GM18861 (cell line): ENCODE results near the gene MMD2.

ENCODE experiments used
- ATAC-seq: cut with Tn5 transposase; IDR thresholded peaks from one replicate; pipeline ENCODE4 v1.9.1; 2021; ENCODE audit not compliant: unreplicated experiment

The MMD2 gene

DNA sequence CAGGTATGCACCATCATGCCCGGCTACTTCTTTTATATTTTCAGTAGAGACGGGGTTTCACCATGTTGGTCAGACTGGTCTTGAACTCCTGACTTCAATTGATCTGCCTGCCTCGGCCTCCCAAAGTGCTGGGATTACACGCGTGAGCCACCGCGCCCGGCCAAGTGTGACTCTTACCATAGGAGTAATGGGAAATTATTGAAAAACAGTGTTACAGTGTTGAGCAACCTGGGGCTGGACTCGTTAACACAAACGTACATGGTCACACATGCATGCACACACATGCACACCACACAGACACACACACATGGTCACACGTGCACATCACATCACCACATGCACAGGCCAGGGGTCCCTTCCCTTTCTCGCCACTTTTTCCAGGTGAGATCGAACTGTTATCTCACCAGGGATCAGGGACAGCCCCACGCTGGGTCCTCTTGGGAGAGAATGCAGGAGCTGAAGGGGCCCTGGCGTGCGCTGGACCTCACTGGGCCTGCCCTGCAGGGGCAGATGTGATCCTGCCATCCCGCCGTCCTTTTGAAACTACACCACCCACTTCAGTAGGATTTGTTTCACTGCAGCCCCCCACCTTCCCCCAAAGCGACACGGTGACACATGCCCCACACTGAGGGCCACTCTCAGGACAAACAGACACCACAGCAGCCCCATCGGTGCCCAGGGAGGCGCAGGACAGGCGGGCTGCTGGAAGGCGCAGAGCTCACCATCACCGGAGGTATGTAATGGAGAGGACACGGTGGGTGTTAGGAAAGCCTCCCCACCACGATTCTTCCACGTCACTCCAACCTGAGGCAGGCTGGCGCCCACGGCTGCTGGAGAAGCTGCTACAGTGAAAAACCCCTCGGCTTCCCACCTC is 85.7 kb downstream of the MMD2 start:
- ATAC-seq, result no peak

DNA sequence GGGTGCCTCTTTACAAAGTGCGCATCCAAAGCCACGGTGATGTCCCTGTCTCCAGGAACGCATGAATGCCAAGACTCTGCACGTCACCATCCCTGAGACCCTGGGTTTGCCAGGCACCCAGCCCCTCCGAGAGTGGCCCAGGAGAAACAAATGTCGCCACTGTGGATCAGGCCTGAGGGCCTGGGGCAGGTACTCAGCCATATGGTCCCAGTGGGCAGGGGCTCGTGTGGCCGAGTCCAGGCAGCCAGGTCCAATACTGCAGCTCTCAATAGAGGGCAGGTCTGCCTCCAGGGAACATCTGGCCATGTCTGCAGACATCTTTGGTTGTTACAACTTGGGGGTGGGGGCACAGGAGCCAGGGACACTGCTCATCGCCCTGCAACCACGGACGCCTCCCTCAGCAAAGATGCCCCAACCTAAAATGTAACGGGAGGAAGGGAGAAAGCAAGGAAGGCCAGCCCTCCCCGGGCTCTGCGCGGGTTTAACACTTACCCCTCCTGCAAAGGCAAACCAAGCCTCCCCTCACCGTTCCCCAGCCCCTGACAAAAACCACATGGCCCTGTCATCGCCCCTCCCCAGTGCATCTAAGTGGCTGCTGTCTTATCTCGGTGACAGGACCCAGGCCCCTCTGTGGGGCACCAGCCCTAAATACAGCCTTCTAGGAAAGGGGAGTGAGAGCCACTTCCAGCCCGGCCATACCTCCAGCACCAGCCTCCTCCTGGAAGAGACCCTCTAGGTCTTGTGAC is 86.9 kb downstream of the MMD2 start:
- ATAC-seq, result no peak

DNA sequence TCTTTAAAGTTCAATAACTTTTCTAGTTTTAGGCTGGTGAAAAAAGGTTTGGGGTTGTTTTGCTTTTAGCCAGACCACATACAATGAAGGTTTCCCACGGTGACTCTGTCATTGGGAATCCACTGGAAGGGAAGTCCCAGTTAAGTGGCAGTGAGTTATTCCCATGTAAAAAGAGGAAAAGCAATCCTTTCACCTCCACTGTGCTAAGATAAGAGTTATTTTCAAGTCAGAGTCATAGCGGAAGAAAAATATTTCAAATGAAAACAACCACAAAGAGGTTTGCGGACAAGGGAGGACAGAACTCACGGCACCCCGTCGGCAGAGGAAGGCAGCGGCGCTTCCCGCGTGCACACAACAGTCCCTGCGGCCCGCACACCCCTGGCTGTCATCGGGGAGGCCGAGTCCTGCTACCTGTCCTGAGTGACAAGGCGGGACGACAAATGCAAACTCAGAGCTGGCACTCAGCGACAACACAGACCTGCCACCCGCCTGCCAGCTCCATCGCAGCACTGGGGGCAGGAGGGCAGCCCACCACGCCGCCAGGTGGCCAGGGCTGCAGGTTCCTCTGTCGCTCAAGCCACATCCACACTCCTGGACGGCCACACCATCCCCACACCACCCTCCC is 87.8 kb downstream of the MMD2 start:
- no peak for ATAC-seq

DNA sequence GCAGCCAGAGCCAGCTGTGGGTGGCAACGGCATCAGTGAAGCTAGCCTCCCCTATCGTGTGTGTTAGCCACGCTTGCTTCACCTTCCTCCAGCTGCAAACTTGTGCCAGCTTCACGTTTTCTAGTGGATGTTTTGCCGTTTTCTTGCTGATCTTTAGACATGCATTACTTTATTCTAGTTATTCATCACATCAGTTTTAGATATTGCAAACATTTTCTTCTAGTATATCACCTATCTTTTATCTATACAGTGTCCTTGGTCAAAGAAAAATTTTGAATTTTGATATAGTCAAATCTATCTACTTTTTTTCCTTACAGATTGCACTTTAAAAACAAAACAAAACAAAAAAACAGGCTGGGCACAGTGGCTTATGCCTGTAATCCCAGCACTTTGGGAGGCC is 90.5 kb downstream of the MMD2 start:
- no peak for ATAC-seq

DNA sequence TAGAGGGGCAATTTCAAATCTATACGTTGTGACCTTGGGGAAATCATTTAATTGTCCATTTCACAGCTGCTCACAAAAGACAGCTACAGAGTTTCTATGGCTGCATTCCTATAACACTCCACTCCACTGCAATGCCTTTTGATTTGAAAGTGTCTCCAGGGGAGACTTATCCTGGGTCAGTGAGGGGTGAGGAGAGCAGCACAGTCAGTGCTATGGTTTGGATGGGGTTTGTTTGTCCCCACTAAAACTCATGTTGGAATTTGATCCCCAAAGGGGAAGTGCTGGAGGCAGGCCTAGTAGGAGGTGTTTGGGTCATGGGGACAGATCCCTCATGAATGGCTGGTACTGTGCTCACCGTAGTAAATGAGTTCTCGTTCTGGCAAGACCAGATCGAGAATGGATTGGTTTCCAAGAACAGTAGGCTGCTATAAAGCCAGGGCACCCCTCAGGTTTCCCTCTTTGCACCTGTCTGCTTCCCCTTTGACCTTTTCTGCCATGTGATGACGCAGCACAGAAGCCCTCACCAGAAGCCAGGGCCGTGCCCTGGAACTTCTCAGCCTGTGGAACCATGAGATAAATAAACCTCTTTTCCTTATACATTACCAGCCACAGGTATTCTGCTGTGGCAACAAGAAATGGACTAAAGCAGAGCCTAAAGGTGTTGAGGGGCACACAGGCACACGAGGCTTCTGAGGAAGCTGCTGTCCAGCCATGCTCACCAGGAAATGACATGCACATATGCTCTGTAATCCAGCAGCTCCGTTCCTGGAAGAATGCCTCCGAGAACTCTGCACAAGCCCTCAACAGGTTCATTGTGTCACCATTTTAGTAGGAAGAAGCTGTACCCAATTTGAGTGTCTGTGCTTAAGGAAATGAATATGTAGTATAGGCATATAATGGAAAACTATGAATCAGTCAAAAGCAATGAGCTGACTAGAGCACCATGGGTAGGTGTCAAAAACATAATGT is 92.2 kb downstream of the MMD2 start:
- ATAC-seq, result no peak

DNA sequence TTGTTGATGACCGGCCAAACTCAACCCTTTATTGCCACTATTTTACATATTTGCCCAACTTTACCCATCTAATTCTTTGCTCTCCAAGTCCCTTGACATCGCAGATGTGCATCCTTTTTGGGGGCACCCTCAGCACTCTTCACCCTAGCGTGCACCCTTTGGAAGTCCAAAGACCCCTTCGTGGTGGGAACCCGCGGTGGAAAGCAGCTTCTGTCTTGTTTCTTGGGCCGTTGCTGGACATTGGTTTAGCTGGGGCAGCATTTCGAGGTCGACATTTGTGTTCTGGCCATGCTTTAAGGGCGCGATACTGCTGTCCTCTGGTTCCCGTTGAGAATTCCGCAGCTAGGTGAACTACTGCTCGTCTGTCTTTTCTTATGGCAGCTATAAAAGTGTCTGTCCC is 96.8 kb downstream of the MMD2 start:
- ATAC-seq, result no peak

DNA sequence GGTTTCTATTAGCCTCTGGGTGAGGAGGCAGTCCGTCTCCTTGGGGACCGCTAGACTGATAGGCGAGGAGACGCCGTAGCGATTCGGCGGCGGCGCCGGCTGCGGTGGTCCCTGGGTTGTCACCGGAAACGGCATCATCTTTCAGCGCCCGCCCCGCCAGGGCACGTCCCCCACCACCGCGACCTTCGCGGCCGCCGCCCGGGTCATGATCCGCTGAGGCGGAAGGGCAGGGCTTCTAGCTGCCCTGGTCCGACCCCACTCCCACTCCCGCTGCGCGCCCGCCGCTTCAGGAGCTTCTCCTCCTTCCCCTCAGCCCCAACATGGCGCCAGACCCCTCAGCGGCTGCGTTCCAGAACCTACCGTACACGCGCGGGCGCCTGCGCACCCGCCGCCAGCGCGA is 97.3 kb downstream of the MMD2 start, which contains the start of gene PAPOLB:
Gene PAPOLB, minus strand, starts transcription at position 358 of the 400 bp plus-strand sequence. Its CDS starts 220 bp downstream, at position 138.
- ATAC-seq, result no peak

DNA sequence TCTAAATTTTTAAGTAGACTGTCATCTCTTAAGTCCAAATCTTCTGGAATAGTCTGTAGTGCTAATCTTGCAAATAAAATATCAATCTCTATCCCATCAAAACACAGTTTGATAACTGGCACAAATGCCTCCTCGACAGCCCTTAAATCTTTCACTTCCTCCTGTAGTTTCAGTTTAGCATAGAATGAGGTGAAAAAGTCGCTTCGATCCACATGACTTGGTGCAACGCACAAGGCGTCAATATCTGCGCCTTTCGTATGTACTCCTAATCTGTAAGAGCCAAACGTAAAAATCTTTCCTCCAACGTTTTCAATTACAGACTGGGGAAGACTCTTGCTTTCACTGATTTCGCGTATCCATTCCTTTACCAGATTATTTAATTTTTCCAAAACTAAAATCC is 97.8 kb downstream of the MMD2 start:
- ATAC-seq, result no peak

DNA sequence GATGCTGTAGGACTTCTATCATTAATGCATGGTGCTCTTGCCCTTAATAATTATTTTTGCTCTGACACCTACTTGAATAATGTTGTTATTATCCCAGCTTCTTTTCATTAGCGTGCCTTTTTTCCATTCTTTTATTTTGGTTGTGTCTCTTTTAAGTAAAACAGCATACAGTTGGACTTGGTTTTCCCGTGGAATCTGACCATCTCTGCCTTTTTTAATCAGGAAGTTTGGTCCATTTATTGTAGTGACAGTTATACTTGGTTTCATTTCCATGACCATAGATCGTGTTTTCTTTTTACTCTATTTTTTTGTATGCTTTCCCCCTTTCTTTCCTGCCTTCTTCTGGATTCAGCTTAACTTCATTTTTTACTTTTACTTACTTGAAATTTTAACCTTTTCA is 101.8 kb downstream of the MMD2 start:
- no peak for ATAC-seq

DNA sequence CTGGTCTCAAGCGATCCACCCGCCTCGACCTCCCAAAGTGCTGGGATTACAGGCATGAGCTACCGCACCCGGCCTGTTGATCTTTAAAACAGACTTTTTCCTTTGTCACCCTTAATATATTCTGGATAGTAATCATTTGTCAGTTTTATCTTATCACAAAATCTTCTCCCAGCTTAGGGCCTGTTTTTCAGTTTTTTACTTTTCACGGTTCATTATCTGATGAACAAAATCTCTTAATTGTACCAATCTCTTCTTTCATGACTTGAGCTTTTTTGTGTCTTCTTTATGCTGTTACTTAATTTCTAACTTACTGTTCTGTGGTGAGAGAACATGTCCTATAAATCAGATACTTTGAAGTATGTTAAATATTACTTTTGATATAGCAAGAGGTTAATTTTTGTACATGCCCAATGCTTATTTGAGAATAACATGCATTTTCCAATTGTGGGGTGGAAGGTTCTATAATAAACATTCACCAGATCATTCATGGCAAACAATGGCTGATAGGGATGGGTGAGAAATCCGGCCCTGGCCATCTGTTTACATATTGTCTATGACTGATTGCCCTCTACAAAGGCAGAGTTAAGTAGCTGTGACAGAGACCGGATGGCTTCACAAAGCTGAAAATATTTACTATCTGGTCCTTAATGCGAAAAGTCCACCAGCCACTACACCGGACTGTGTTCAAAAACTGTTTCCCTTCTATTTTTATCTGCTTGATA is 102.5 kb downstream of the MMD2 start:
- no peak for ATAC-seq
